ENCODE measurements around the gene PIBF1. TPM values are rescaled to one million over a fixed set of nuclear protein-coding genes. Genes with fewer than 3 reads are reported as not detected.
"Not testable (repeated sequence)": the region's sequence is repeated elsewhere in the genome, so short reads cannot be mapped to it uniquely, and the experiment has no call there.

PIBF1 gene
- total RNA-seq, 1 donor from 2014 or later = 16.9 TPM

DNA sequence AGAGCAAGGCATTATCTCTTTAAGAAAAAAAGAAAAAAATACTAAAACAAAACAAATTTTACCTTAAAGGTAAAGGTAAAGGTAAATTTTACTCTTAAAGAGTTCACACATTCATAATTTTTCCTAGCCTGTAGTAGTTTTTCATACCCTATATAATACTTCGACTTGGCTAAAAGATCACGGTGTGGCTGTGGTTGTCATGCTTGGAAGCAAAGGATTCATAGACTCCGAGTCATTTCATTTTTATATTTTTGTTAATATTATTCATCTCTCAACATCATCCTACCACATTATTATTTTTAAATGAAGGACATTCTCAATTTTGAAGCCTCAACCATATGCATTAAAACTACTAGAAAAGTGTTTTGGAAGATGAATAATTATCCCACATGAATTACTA lies 52.7 kb downstream of the PIBF1 start:
- peaks cover 0 to 11% of the 10 kb centered on the region in 2 donors for H3K36me3 ChIP-seq
- intact Hi-C loops (cut with DNase I) = no loop called here

GRCh38 chr13:72839831-72840426 lies 58.0 kb downstream of the PIBF1 start:
- intact Hi-C loops (cut with DNase I) = no loop called here
- Histone ChIP-seq H3K27ac (no peak overlapping the region), H3K9me3 (no peaks in the 10 kb centered on the region), H3K27me3 (no peaks in the 10 kb centered on the region), H3K4me3 (no peak overlapping the region), H3K36me3 (no peaks in the 10 kb centered on the region), H3K4me1 (no peaks in the 10 kb centered on the region)
- TF ChIP-seq POLR2A (IDR thresholded peaks at IDR 0.05) = no peak
- TF ChIP-seq, protein P1, sequence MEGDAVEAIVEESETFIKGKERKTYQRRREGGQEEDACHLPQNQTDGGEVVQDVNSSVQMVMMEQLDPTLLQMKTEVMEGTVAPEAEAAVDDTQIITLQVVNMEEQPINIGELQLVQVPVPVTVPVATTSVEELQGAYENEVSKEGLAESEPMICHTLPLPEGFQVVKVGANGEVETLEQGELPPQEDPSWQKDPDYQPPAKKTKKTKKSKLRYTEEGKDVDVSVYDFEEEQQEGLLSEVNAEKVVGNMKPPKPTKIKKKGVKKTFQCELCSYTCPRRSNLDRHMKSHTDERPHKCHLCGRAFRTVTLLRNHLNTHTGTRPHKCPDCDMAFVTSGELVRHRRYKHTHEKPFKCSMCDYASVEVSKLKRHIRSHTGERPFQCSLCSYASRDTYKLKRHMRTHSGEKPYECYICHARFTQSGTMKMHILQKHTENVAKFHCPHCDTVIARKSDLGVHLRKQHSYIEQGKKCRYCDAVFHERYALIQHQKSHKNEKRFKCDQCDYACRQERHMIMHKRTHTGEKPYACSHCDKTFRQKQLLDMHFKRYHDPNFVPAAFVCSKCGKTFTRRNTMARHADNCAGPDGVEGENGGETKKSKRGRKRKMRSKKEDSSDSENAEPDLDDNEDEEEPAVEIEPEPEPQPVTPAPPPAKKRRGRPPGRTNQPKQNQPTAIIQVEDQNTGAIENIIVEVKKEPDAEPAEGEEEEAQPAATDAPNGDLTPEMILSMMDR (IDR thresholded peaks at IDR 0.05) = peak in 2 of 3 experiments; percentile 8 to 28
- no peak for DNase-seq (ENCODE audit: extremely low spot score in 2 of 2)

More for the DNA sequence above, 52.7 kb downstream of the PIBF1 start:
- Histone ChIP-seq H3K27ac (no peak overlapping the region), H3K4me1 (no peaks in the 10 kb centered on the region), H3K4me3 (no peak overlapping the region), H3K9me3 (no peaks in the 10 kb centered on the region), H3K27me3 (no peaks in the 10 kb centered on the region)
- TF ChIP-seq, protein P1 (IDR thresholded peaks at IDR 0.05) = no peak
- DNase-seq (ENCODE audit: extremely low spot score in 2 of 2) = no peak

DNA sequence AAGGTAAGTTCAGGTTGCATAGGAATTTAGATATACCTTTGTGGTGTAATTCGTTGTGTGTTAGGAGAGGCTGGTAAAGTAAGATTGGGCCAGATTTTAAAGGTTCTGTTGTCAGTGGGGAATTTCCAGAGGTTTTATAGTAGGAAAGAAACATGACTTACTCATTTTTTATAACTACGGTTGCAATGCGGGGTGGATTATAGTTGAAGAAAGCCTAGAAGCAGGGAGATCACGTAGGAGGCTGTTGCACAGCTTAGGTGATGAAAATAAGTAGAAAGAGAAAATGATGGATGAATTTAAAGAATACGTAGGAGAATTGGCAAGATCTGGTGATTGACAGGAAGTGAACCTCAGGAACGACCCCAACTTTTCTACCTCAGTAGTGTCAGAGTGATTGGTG lies 61.1 kb downstream of the PIBF1 start:
- DNase-seq (ENCODE audit: extremely low spot score in 2 of 2) = no peak
- no peak for TF ChIP-seq POLR2A (IDR thresholded peaks at IDR 0.05)
- no peak for TF ChIP-seq POLR2AphosphoS5 (IDR thresholded peaks at IDR 0.05; ENCODE audit: insufficient read depth in 1 of 2, low read depth in 1 of 2)
- Histone ChIP-seq H3K36me3 (no peaks in the 10 kb centered on the region), H3K9me3 (no peaks in the 10 kb centered on the region), H3K27me3 (no peaks in the 10 kb centered on the region), H3K4me3 (no peak overlapping the region), H3K27ac (no peak overlapping the region), H3K4me1 (no peaks in the 10 kb centered on the region)
- intact Hi-C loops (cut with DNase I) = no loop called here

- H3K27ac ChIP-seq; DNase-seq (ENCODE audit: extremely low spot score in 2 of 2); H3K4me3 ChIP-seq; H3K36me3 ChIP-seq; H3K27me3 ChIP-seq; H3K4me1 ChIP-seq; intact Hi-C loops (cut with DNase I); H3K9me3 ChIP-seq: not testable (repeated sequence)
Observed at GRCh38 chr13:72845148-72845547, 63.2 kb downstream of the PIBF1 start.

GRCh38 chr13:72849571-72849970 lies 67.6 kb downstream of the PIBF1 start:
- no peak overlapping the region for H3K27ac ChIP-seq
- peaks cover 0 to 7% of the 10 kb centered on the region in 2 donors for H3K36me3 ChIP-seq
- TF ChIP-seq POLR2A (IDR thresholded peaks at IDR 0.05) = no peak
- no peak for TF ChIP-seq POLR2AphosphoS5 (IDR thresholded peaks at IDR 0.05; ENCODE audit: insufficient read depth in 1 of 2, low read depth in 1 of 2)
- TF ChIP-seq, protein P1 (IDR thresholded peaks at IDR 0.05) = no peak
- intact Hi-C loops (cut with DNase I) = no loop called here
- no peak overlapping the region for H3K4me3 ChIP-seq
- DNase-seq (ENCODE audit: extremely low spot score in 2 of 2) = no peak
- H3K9me3 ChIP-seq = no peaks in the 10 kb centered on the region
- no peaks in the 10 kb centered on the region for H3K27me3 ChIP-seq
- H3K4me1 ChIP-seq = no peaks in the 10 kb centered on the region

- H3K27ac ChIP-seq = no peak overlapping the region
- no peaks in the 10 kb centered on the region for H3K9me3 ChIP-seq
- no peak overlapping the region for H3K4me3 ChIP-seq
- intact Hi-C loops (cut with DNase I) = no loop called here
- DNase-seq (ENCODE audit: extremely low spot score in 2 of 2) = no peak
- no peak for TF ChIP-seq POLR2A (IDR thresholded peaks at IDR 0.05)
- TF ChIP-seq, protein P1 (IDR thresholded peaks at IDR 0.05) = no peak
- TF ChIP-seq POLR2AphosphoS5 (IDR thresholded peaks at IDR 0.05; ENCODE audit: insufficient read depth in 1 of 2, low read depth in 1 of 2) = no peak
- peaks cover 0 to 7% of the 10 kb centered on the region in 2 donors for H3K36me3 ChIP-seq
- H3K27me3 ChIP-seq = no peaks in the 10 kb centered on the region
- no peaks in the 10 kb centered on the region for H3K4me1 ChIP-seq
Observed at GRCh38 chr13:72850959-72851677, 69.2 kb downstream of the PIBF1 start.

All from vagina (tissue), 2 donors.